A549 (cell line): Measurements from ENCODE around the gene MAGEA10. TPM values are rescaled to one million over a fixed set of nuclear protein-coding genes. Genes with fewer than 3 reads are reported as not detected.

Experiments
- ATAC-seq, 2 experiments: fragments of 200-7000 bp in 1 of 2; fragments of >200 bp in 1 of 2; cut with Nextera tagmentation in 1 of 2; cut with Tn5 transposase in 1 of 2; 3 replicates each; pipeline versions ENCODE4 v1.8.0 to v1.9.1; 2018 to 2020; ENCODE audit warnings: mild to moderate bottlenecking in 1 of 2, moderate library complexity in 1 of 2
- CTCF ChIA-PET: fragments of 300-600 bp; sonication (Branson Sonifier 250); formaldehyde crosslinking; extraction: SDS; loops from one replicate; lab custom pipeline; 2021; ENCODE audit warnings: antibody characterized with exemption, inconsistent platforms; lab: Yijun Ruan, JAX
- POLR2A ChIA-PET: fragments of 350-600 bp; formaldehyde crosslinking; extraction: SDS; loops from one replicate; lab custom pipeline; 2021; ENCODE audit warnings: antibody characterized with exemption, inconsistent platforms; lab: Yijun Ruan, JAX
- DNase-seq, 2 experiments: peaks; one replicate each; pipeline versions ENCODE4 v3.0.0 to v3.0.0-alpha.2; 2011 to 2016; ENCODE audit warnings: low read depth in 1 of 2, low spot score in 1 of 2
- FAIRE-seq: peaks from 2 replicates; lab custom pipeline; 2011; peaks lifted over from hg19 to GRCh38; lab: Jason Lieb, UNC
- H3K27ac ChIP-seq, 2 experiments: fragments of >200 bp; sonication (Bioruptor Twin); formaldehyde crosslinking; 3 replicates each; pipeline ENCODE4 v1.5.1; 2016 to 2017
- H3K4me1 ChIP-seq: fragments of >200 bp; sonication (Bioruptor Twin); formaldehyde crosslinking; 3 replicates; pipeline ENCODE4 v1.6.1; 2016
- H3K4me2 ChIP-seq: fragments of >200 bp; sonication (Bioruptor Twin); formaldehyde crosslinking; 3 replicates; pipeline ENCODE4 v1.6.1; 2016
- H3K4me3 ChIP-seq: fragments of >200 bp; sonication (Bioruptor Twin); formaldehyde crosslinking; 3 replicates; pipeline ENCODE4 v1.5.1; 2016
- H3K9me3 ChIP-seq: fragments of >200 bp; sonication (Bioruptor Twin); formaldehyde crosslinking; 3 replicates; pipeline ENCODE4 v1.6.1; 2016
- CEBPB ChIP-seq, 2 experiments: fragments of >200 bp in 1 of 2; sonication (Bioruptor Twin) in 1 of 2; formaldehyde crosslinking in 1 of 2; IDR thresholded peaks; 2 replicates each; pipeline ENCODE4 v1.6.1; 2012 to 2016
- CHD4 ChIP-seq: fragments of 200-600 bp; sonication (generic); IDR thresholded peaks from 2 replicates; pipeline ENCODE4 v1.6.1; 2016; ENCODE audit warnings: antibody characterized with exemption, mild to moderate bottlenecking, borderline replicate concordance
- CTCF ChIP-seq: fragments of >200 bp; sonication (Bioruptor Twin); formaldehyde crosslinking; IDR thresholded peaks from 3 replicates; pipeline ENCODE4 v1.5.1; 2016
- EHF ChIP-seq: fragments of 250-450 bp; sonication (Bioruptor Pico); IDR thresholded peaks from 2 replicates; pipeline ENCODE4 v1.5.0; 2020; ENCODE audit warnings: mild to moderate bottlenecking
- EHMT2 ChIP-seq: fragments of 200-600 bp; sonication (generic); IDR thresholded peaks from 2 replicates; pipeline ENCODE4 v1.6.1; 2016; ENCODE audit warnings: antibody characterized with exemption, low read depth, mild to moderate bottlenecking, moderate library complexity
- ELK1 ChIP-seq: fragments of 150-350 bp; IDR thresholded peaks from 2 replicates; pipeline ENCODE4 v1.6.1; 2014; ENCODE audit warnings: low read depth, mild to moderate bottlenecking, low read length
- EP300 ChIP-seq, 2 experiments: fragments of >200 bp; sonication (Bioruptor Twin); formaldehyde crosslinking; IDR thresholded peaks; 2 replicates in 1 of 2; 3 replicates in 1 of 2; pipeline ENCODE4 v1.6.1; 2016 to 2017
- FOSB ChIP-seq: fragments of 250-450 bp; sonication (Bioruptor Pico); IDR thresholded peaks from 2 replicates; pipeline ENCODE4 v1.5.0; 2020; ENCODE audit warnings: mild to moderate bottlenecking, moderate library complexity
- HOXA7 ChIP-seq: fragments of 250-450 bp; sonication (Bioruptor Pico); IDR thresholded peaks from 2 replicates; pipeline ENCODE4 v1.5.0; 2020; ENCODE audit warnings: mild to moderate bottlenecking, moderate library complexity
- HOXB13 ChIP-seq: fragments of 250-450 bp; sonication (Bioruptor Pico); IDR thresholded peaks from 2 replicates; pipeline ENCODE4 v1.5.0; 2020; ENCODE audit warnings: low read depth, mild to moderate bottlenecking, moderate library complexity
- MAFK ChIP-seq: fragments of 450-650 bp; IDR thresholded peaks from 2 replicates; pipeline ENCODE4 v1.6.1; 2014; ENCODE audit not compliant: partially characterized antibody
- MAZ ChIP-seq: fragments of 150-350 bp; IDR thresholded peaks from 2 replicates; pipeline ENCODE4 v1.6.1; 2014; ENCODE audit warnings: antibody characterized with exemption, low read depth, low read length, borderline replicate concordance
- NFE2L2 ChIP-seq: fragments of 150-350 bp; conservative IDR thresholded peaks from 2 replicates; pipeline ENCODE4 v1.6.1; 2014; ENCODE audit warnings: low read length
- PHF8 ChIP-seq: fragments of 200-600 bp; sonication (generic); IDR thresholded peaks from 2 replicates; pipeline ENCODE4 v1.6.1; 2016; ENCODE audit warnings: low read depth, mild to moderate bottlenecking, antibody characterized with exemption, moderate library complexity, borderline replicate concordance
- RCOR1 ChIP-seq: fragments of 150-350 bp; IDR thresholded peaks from 2 replicates; pipeline ENCODE4 v1.6.1; 2014; ENCODE audit warnings: antibody characterized with exemption, low read length, low read depth
- REST ChIP-seq: fragments of 200-600 bp; sonication (generic); IDR thresholded peaks from 2 replicates; pipeline ENCODE4 v1.6.1; 2016; ENCODE audit warnings: antibody characterized with exemption, mild to moderate bottlenecking, moderate library complexity
- RFX5 ChIP-seq: fragments of 450-650 bp; IDR thresholded peaks from 2 replicates; pipeline ENCODE4 v1.7.1; 2014; ENCODE audit warnings: antibody characterized with exemption, mild to moderate bottlenecking, moderate library complexity
- RNF2 ChIP-seq: fragments of 200-600 bp; sonication (generic); IDR thresholded peaks from 2 replicates; pipeline ENCODE4 v1.6.1; 2016; ENCODE audit warnings: low read depth, mild to moderate bottlenecking, antibody characterized with exemption, moderate library complexity, borderline replicate concordance
- TP53 ChIP-seq: fragments of 250-450 bp; sonication (Bioruptor Pico); IDR thresholded peaks from 2 replicates; pipeline ENCODE4 v1.5.0; 2021; ENCODE audit warnings: mild to moderate bottlenecking, moderate library complexity
- USF2 ChIP-seq: fragments of 450-650 bp; IDR thresholded peaks from 2 replicates; pipeline ENCODE4 v1.6.1; 2014; ENCODE audit warnings: antibody characterized with exemption
- ZC3H11A ChIP-seq: fragments of 450-650 bp; IDR thresholded peaks from 2 replicates; pipeline ENCODE4 v1.6.1; 2014; ENCODE audit warnings: antibody characterized with exemption, mild to moderate bottlenecking
- ZNF302 ChIP-seq: fragments of 250-450 bp; sonication (Bioruptor Pico); IDR thresholded peaks from 2 replicates; pipeline ENCODE4 v1.9.0; 2021; ENCODE audit warnings: inconsistent platforms, mild to moderate bottlenecking, moderate library complexity
- WGBS: methylation state at CpG from one replicate; pipeline ENCODE4 v1.1.6; 2017; ENCODE audit errors: missing lambda C conversion rate; 5-methylcytosine and 5-hydroxymethylcytosine counted together
- polyA plus RNA-seq, 4 experiments: library from polyadenylated mRNA; depleted of rRNA in 3 of 4; stranded (reverse); fragments of >200 nt; fragmentation: RNase III in 1 of 4; extraction: RNeasy Plus Mini Kit Qiagen cat#74134 plus additional on column Dnase treatment in 1 of 4; gene quantifications; 2 replicates in 3 of 4; 3 replicates in 1 of 4; pipeline ENCODE4 v1.2.3, GENCODE V29; 2011 to 2017

The MAGEA10 gene
- polyA plus RNA-seq, 2 of the 4 experiments (the other 2 are of a cell fraction), result 0.04 TPM; not detected in 1

- H3K27ac ChIP-seq, result no peak overlapping the region
- WGBS, result 54% methylated on average over 5 of the region's 5 CpGs
- DNase-seq, result no peak
- no peak for ATAC-seq
- POLR2A ChIA-PET, result no interaction called here
- no peaks in the 10 kb centered on the region for H3K9me3 ChIP-seq
- TF ChIP-seq RCOR1 (no peak), NFE2L2 (no peak), USF2 (no peak), RFX5 (no peak), FOSB (CRISPR knock-in tag) (no peak), MAFK (no peak), MAZ (no peak), CHD4 (no peak), CEBPB (IDR thresholded peaks at IDR 0.05) (no peak), RNF2 (no peak)
- no peaks in the 10 kb centered on the region for H3K4me1 ChIP-seq
- CTCF ChIA-PET, result no interaction called here
- H3K4me3 ChIP-seq, result no peak overlapping the region
- no peak for FAIRE-seq
- no peak overlapping the region for H3K4me2 ChIP-seq
Measured at GRCh38 chrX:152108527-152108926, 29.9 kb downstream of the MAGEA10 start.

GRCh38 chrX:152103866-152104265 lies 34.5 kb downstream of the MAGEA10 start:
- no peak for TF ChIP-seq HOXA7 (CRISPR knock-in tag)
- H3K4me1 ChIP-seq, result no peaks in the 10 kb centered on the region
- 39% methylated on average over 6 of the region's 6 CpGs for WGBS
- DNase-seq, result no peak
- no peak overlapping the region for H3K27ac ChIP-seq
- ChIA-PET POLR2A (no interaction called here), CTCF (no interaction called here)
- H3K4me2 ChIP-seq, result no peak overlapping the region
- no peak overlapping the region for H3K4me3 ChIP-seq
- no peak for ATAC-seq
- FAIRE-seq, result no peak
- no peaks in the 10 kb centered on the region for H3K9me3 ChIP-seq

GRCh38 chrX:152086141-152086540 lies 52.2 kb downstream of the MAGEA10 start:
- CTCF ChIA-PET, result no interaction called here
- ATAC-seq (no peak), DNase-seq (no peak), FAIRE-seq (no peak)
- no peak overlapping the region for H3K27ac ChIP-seq
- WGBS, result 61% methylated on average over 6 of the region's 6 CpGs
- no peak overlapping the region for H3K4me2 ChIP-seq
- no peak for TF ChIP-seq EHMT2
- TF ChIP-seq ELK1, result no peak
- no peak for TF ChIP-seq CTCF
- no peak for TF ChIP-seq EP300 (IDR thresholded peaks at IDR 0.05)
- TF ChIP-seq TP53 (CRISPR knock-in tag), result no peak
- TF ChIP-seq MAZ, result no peak
- no peak for TF ChIP-seq PHF8
- no peak for TF ChIP-seq ZC3H11A
- TF ChIP-seq EHF (CRISPR knock-in tag), result no peak
- TF ChIP-seq REST, result no peak
- TF ChIP-seq RFX5, result no peak
- no peak for TF ChIP-seq RCOR1
- no peak for TF ChIP-seq HOXB13
- no peak for TF ChIP-seq FOSB (CRISPR knock-in tag)
- TF ChIP-seq ZNF302 (CRISPR knock-in tag), result no peak
- H3K4me1 ChIP-seq, result no peaks in the 10 kb centered on the region
- POLR2A ChIA-PET, result no interaction called here
- no peak overlapping the region for H3K4me3 ChIP-seq
- H3K9me3 ChIP-seq, result no peaks in the 10 kb centered on the region
